Endothelial cell (in vitro differentiated cells): ENCODE measurements around the gene IVNS1ABP. TPM values are rescaled to one million over a fixed set of nuclear protein-coding genes. Genes with fewer than 3 reads are reported as not detected.
A peak's percentile ranks its signal among the peaks of the same experiment; 100 is the strongest.

Experiments
- DNase-seq: peaks from one replicate; pipeline ENCODE4 v3.0.0; 2021; ENCODE audit warnings: low spot score
- H3K27ac Mint-ChIP-seq: one replicate; pipeline ENCODE4 v1.8.0; 2021; ENCODE audit warnings: mixed read lengths, inconsistent platforms; ENCODE audit not compliant: unreplicated experiment
- H3K27me3 Mint-ChIP-seq: one replicate; pipeline ENCODE4 v1.8.0; 2021; ENCODE audit warnings: mild to moderate bottlenecking, moderate library complexity, mixed read lengths, inconsistent platforms; ENCODE audit not compliant: unreplicated experiment
- H3K36me3 Mint-ChIP-seq: one replicate; pipeline ENCODE4 v1.8.0; 2021; ENCODE audit warnings: mild to moderate bottlenecking, low read depth, mixed read lengths, inconsistent platforms; ENCODE audit not compliant: unreplicated experiment
- H3K4me1 Mint-ChIP-seq: one replicate; pipeline ENCODE4 v1.8.0; 2021; ENCODE audit warnings: mild to moderate bottlenecking, mixed read lengths, inconsistent platforms; ENCODE audit not compliant: unreplicated experiment
- H3K4me3 Mint-ChIP-seq: one replicate; pipeline ENCODE4 v1.8.0; 2021; ENCODE audit warnings: mild to moderate bottlenecking, mixed read lengths, inconsistent platforms; ENCODE audit not compliant: unreplicated experiment
- H3K9me3 Mint-ChIP-seq: one replicate; pipeline ENCODE4 v1.8.0; 2021; ENCODE audit warnings: mixed read lengths, inconsistent platforms; ENCODE audit not compliant: unreplicated experiment
- CTCF ChIP-seq: fragments of 200-600 bp; sonication (generic); IDR thresholded peaks from one replicate; pipeline ENCODE4 v1.5.0; 2021; ENCODE audit warnings: antibody characterized with exemption; ENCODE audit not compliant: unreplicated experiment
- total RNA-seq: library from RNA; stranded (reverse); fragmentation: NEBNext Ultra II Directional; extraction: Animal tissue kit (Norgen Biotek cat#: 25700); gene quantifications from one replicate; pipeline ENCODE4 v1.2.1, GENCODE V29; 2021; ENCODE audit not compliant: unreplicated experiment

The IVNS1ABP gene
- total RNA-seq, 1 donor from 2014 or later = 95.9 TPM

- Mint-ChIP-seq H3K27me3 (peaks cover 20% of the 10 kb centered on the region), H3K9me3 (no peaks in the 10 kb centered on the region), H3K4me3 (peak overlapping the region; percentile 93), H3K27ac (peak overlapping the region; percentile 95), H3K4me1 (peaks cover 43% of the 10 kb centered on the region), H3K36me3 (peaks cover 19% of the 10 kb centered on the region)
- DNase-seq = peak; percentile 92
- TF ChIP-seq CTCF = no peak
Observed at GRCh38 chr1:185316163-185317033, 645 bp downstream of the IVNS1ABP start.

- no peak for DNase-seq
- Mint-ChIP-seq H3K9me3 (no peaks in the 10 kb centered on the region), H3K27ac (peak overlapping the region; percentile 81), H3K36me3 (peaks cover 15% of the 10 kb centered on the region), H3K4me1 (peaks cover 43% of the 10 kb centered on the region), H3K4me3 (peak overlapping the region; percentile 93), H3K27me3 (peaks cover 18% of the 10 kb centered on the region)
- TF ChIP-seq CTCF = no peak
Observed at GRCh38 chr1:185315445-185316071, 1.5 kb downstream of the IVNS1ABP start.

GRCh38 chr1:185314411-185314810, 2.6 kb downstream of the IVNS1ABP start:
- H3K9me3 Mint-ChIP-seq = no peaks in the 10 kb centered on the region
- H3K4me1 Mint-ChIP-seq = peaks cover 43% of the 10 kb centered on the region
- no peak for DNase-seq
- TF ChIP-seq CTCF = no peak
- H3K4me3 Mint-ChIP-seq = peak overlapping the region; percentile 93
- H3K36me3 Mint-ChIP-seq = peaks cover 14% of the 10 kb centered on the region
- H3K27ac Mint-ChIP-seq = peak overlapping the region; percentile 82
- peaks cover 18% of the 10 kb centered on the region for H3K27me3 Mint-ChIP-seq

- H3K4me3 Mint-ChIP-seq = no peak overlapping the region
- peaks cover 9% of the 10 kb centered on the region for H3K27me3 Mint-ChIP-seq
- no peak for DNase-seq
- no peak overlapping the region for H3K27ac Mint-ChIP-seq
- H3K4me1 Mint-ChIP-seq = peaks cover 35% of the 10 kb centered on the region
- no peaks in the 10 kb centered on the region for H3K9me3 Mint-ChIP-seq
- no peak for TF ChIP-seq CTCF
- H3K36me3 Mint-ChIP-seq = peaks cover 15% of the 10 kb centered on the region
Observed at GRCh38 chr1:185312361-185313138, 4.5 kb downstream of the IVNS1ABP start.
